Middle frontal gyrus (tissue), 1 donor: ENCODE data around the gene KRT85.
"Not testable (repeated sequence)": the region's sequence is repeated elsewhere in the genome, so short reads cannot be mapped to it uniquely, and the experiment has no call there.

ENCODE experiments used
- DNase-seq: peaks from one replicate; pipeline ENCODE4 v3.0.0-alpha.2; 2015; ENCODE audit warnings: low spot score; ENCODE audit errors: extremely low spot score

The KRT85 gene

GRCh38 chr12:52366738-52367485 is at the start of gene KRT85:
Gene KRT85, minus strand, starts transcription at chr12:52367481. Its CDS starts 76 bp downstream, at chr12:52367405.
- no peak for DNase-seq

GRCh38 chr12:52416795-52417194 is 49.5 kb upstream of the KRT85 start:
- no peak for DNase-seq

- no peak for DNase-seq
These were observed 48.8 kb upstream of the KRT85 start for GRCh38 chr12:52415870-52416750.

- DNase-seq, result no peak
These were observed 47.7 kb upstream of the KRT85 start for GRCh38 chr12:52414936-52415335.

- no peak for DNase-seq
These were observed 46.6 kb upstream of the KRT85 start for GRCh38 chr12:52413782-52414345.

GRCh38 chr12:52413202-52413601 is 45.9 kb upstream of the KRT85 start:
- no peak for DNase-seq

- DNase-seq, result no peak
These were observed 44.5 kb upstream of the KRT85 start for GRCh38 chr12:52411815-52412214.

- not testable (repeated sequence) for DNase-seq
These were observed 43.4 kb upstream of the KRT85 start for GRCh38 chr12:52410589-52411248.

- no peak for DNase-seq
These were observed 40.6 kb upstream of the KRT85 start for GRCh38 chr12:52407918-52408317.

- DNase-seq, result no peak
These were observed 38.7 kb upstream of the KRT85 start, which contains the start of gene KRT82 for GRCh38 chr12:52405922-52406385. Gene KRT82, minus strand, starts transcription at chr12:52406335. Its CDS starts 58 bp downstream, at chr12:52406277.

- DNase-seq, result no peak
These were observed 37.7 kb upstream of the KRT85 start for GRCh38 chr12:52404951-52405350.

- DNase-seq, result no peak
These were observed 36.3 kb upstream of the KRT85 start for GRCh38 chr12:52403561-52403960.

GRCh38 chr12:52402873-52403540 is 35.7 kb upstream of the KRT85 start:
- no peak for DNase-seq

GRCh38 chr12:52402377-52402776 is 35.1 kb upstream of the KRT85 start:
- no peak for DNase-seq

GRCh38 chr12:52401926-52402325 is 34.6 kb upstream of the KRT85 start:
- no peak for DNase-seq

- DNase-seq, result no peak
These were observed 34.2 kb upstream of the KRT85 start for GRCh38 chr12:52401526-52401925.

- DNase-seq, result no peak
These were observed 33.6 kb upstream of the KRT85 start for GRCh38 chr12:52400906-52401305.

- no peak for DNase-seq
These were observed 32.5 kb upstream of the KRT85 start for GRCh38 chr12:52399756-52400155.

- no peak for DNase-seq
These were observed 30.9 kb upstream of the KRT85 start for GRCh38 chr12:52398176-52398575.

- no peak for DNase-seq
These were observed 29.4 kb upstream of the KRT85 start for GRCh38 chr12:52396656-52397055.
